Lung (tissue), 12 donors: ENCODE measurements around the gene SLC6A6. TPM values are rescaled to one million over a fixed set of nuclear protein-coding genes. Genes with fewer than 3 reads are reported as not detected.

Experiments
- ATAC-seq: fragments of 200-7000 bp; cut with Tn5 transposase; one replicate; pipeline ENCODE4 v1.9.1; 2020; ENCODE audit warnings: moderate number of reproducible peaks; ENCODE audit not compliant: insufficient read depth, low FRiP score
- DNase-seq, 3 donors: peaks; one replicate each; pipeline ENCODE4 v3.0.0-alpha.2; 2013 to 2017
- H3K27ac ChIP-seq, 2 donors: one replicate each; pipeline ENCODE4 v1.5.1; 2013; ENCODE audit warnings: mild to moderate bottlenecking in 2 of 2, moderate library complexity in 2 of 2, control low read depth in 1 of 2, inconsistent platforms in 1 of 2, low read depth in 1 of 2, low read length in 1 of 2
- H3K27me3 ChIP-seq, 3 donors: one replicate each; pipeline ENCODE4 v1.5.1; 2013; ENCODE audit warnings: low read length in 2 of 3; ENCODE audit not compliant: control insufficient read depth in 3 of 3, insufficient read depth in 3 of 3
- H3K36me3 ChIP-seq, 4 donors: one replicate each; pipeline ENCODE4 v1.5.1; 2013; ENCODE audit warnings: low read length in 4 of 4, mild to moderate bottlenecking in 1 of 4, moderate library complexity in 1 of 4; ENCODE audit not compliant: control insufficient read depth in 4 of 4, insufficient read depth in 4 of 4
- H3K4me1 ChIP-seq, 5 donors: one replicate each; pipeline ENCODE4 v1.5.1; 2013; ENCODE audit warnings: low read length in 5 of 5, mild to moderate bottlenecking in 2 of 5, moderate library complexity in 1 of 5; ENCODE audit not compliant: control insufficient read depth in 5 of 5, insufficient read depth in 5 of 5
- H3K4me3 ChIP-seq: one replicate; pipeline ENCODE4 v1.5.1; 2013; ENCODE audit warnings: mild to moderate bottlenecking, control low read depth, moderate library complexity
- H3K9ac ChIP-seq, 2 donors: one replicate each; pipeline ENCODE4 v1.5.1; 2013; ENCODE audit warnings: low read length in 2 of 2, control low read depth in 1 of 2; ENCODE audit not compliant: insufficient read depth in 1 of 2
- H3K9me3 ChIP-seq, 4 donors: one replicate each; pipeline ENCODE4 v1.5.1; 2013; ENCODE audit warnings: low read length in 3 of 4, mild to moderate bottlenecking in 1 of 4, moderate library complexity in 1 of 4; ENCODE audit not compliant: control insufficient read depth in 4 of 4, insufficient read depth in 3 of 4
- WGBS, 2 donors: extraction: QIAGEN DNeasy Blood & Tissue Kit; methylation state at CpG; one replicate each; pipeline ENCODE4 v1.1.7; 2013; 5-methylcytosine and 5-hydroxymethylcytosine counted together
- polyA plus RNA-seq, 2 donors: library from polyadenylated mRNA; stranded (reverse); fragments of 200-250 nt; gene quantifications; one replicate each; pipeline ENCODE4 v1.2.1, GENCODE V29; 2013
- total RNA-seq, 2 donors: library from RNA; depleted of rRNA in 1 of 2; stranded (reverse); fragments of >200 nt in 1 of 2; gene quantifications; one replicate each; pipeline ENCODE4 v1.2.1, GENCODE V29; 2014 to 2021
- TF ChIP-seq, protein P1 (sequence below): IDR thresholded peaks from 2 replicates; pipeline ENCODE4 v1.5.1; 2012; ENCODE audit warnings: mild to moderate bottlenecking; ENCODE audit errors: control extremely low read depth, extremely low read depth
- donor health status: control.
- donor health status: control.
- donor health status: Bipolar disorder and iron deficiency.
- donor health status: healthy.
- donor health status: DM: yes; HTN: yes; CAD: no.

SLC6A6 gene
- total and polyA plus RNA-seq, 4 donors = 16.1 to 96.3 (median 57.4) TPM

DNA sequence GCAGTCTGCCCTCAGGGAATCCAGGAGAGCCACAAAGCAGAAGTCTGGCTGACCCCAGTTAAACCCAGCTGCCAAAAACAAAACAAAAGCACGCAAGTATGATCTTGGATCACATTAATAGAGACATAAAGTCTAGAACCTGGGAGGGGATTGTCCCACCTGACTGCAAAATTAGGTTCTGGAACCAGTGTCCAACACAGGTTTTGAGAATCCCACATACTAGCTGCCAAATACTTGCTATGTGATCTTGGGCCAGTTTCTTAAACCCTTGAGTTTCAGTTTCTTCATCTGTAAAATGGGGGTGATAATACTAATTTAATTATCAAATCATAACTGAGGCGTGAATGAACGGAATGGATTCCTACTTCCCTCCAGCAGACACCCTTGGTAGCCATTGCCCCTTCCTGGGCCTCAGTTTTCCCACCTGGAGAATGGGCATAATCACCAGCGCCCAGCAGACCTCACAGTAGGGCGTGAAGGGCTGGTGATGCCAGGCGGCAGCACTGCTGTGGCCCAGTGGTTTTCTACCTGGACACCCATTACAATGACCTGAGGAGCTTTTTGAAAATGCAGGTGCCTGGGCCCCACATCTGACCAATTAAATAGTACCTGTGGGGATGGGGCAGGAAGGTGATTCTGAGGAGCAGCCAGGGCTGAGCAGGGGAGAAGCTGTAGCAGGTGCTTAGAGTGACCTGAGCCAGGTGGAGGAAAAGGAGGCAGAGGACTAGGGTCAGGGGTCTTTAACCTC is 105.5 kb downstream of the SLC6A6 start:
- no peaks in the 10 kb centered on the region for H3K27me3 ChIP-seq
- 91 to 96% methylated on average over 6 of the region's 6 CpGs for whole genome bisulfite sequencing, 2 donors
- DNase-seq = peak in 1 of 3 donors; percentile 7
- no peak overlapping the region for H3K9ac ChIP-seq
- peaks cover 0 to 5% (median 2%) of the 10 kb centered on the region in 4 donors for H3K9me3 ChIP-seq
- H3K27ac ChIP-seq = no peak overlapping the region
- TF ChIP-seq, protein P1, sequence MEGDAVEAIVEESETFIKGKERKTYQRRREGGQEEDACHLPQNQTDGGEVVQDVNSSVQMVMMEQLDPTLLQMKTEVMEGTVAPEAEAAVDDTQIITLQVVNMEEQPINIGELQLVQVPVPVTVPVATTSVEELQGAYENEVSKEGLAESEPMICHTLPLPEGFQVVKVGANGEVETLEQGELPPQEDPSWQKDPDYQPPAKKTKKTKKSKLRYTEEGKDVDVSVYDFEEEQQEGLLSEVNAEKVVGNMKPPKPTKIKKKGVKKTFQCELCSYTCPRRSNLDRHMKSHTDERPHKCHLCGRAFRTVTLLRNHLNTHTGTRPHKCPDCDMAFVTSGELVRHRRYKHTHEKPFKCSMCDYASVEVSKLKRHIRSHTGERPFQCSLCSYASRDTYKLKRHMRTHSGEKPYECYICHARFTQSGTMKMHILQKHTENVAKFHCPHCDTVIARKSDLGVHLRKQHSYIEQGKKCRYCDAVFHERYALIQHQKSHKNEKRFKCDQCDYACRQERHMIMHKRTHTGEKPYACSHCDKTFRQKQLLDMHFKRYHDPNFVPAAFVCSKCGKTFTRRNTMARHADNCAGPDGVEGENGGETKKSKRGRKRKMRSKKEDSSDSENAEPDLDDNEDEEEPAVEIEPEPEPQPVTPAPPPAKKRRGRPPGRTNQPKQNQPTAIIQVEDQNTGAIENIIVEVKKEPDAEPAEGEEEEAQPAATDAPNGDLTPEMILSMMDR = no peak
- H3K36me3 ChIP-seq = no peaks in the 10 kb centered on the region
- H3K4me1 ChIP-seq = no peaks in the 10 kb centered on the region
- no peak for ATAC-seq
- H3K4me3 ChIP-seq = no peak overlapping the region

DNA sequence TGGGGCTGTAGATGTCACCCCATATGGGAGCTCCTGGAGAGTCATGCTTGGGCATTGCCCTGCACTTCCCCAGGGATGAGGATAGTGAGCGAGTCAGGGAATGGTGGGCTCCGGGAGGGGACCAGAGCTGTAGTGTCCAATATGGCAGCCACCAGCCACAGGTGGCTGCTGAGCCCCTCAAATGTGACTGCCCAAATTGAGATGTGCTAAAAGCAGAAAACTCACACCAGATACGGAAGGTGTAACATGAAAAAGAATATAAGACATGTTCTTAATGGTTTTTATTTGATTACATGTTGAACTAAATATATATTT is 106.1 kb downstream of the SLC6A6 start:
- ATAC-seq (no peak), DNase-seq (no peak)
- H3K4me3 ChIP-seq = no peak overlapping the region
- H3K27me3 ChIP-seq = no peaks in the 10 kb centered on the region
- WGBS, 2 donors = 46 to 47% methylated on average over 3 of the region's 3 CpGs
- no peak overlapping the region for H3K27ac ChIP-seq
- TF ChIP-seq, protein P1 = no peak
- H3K4me1 ChIP-seq = no peaks in the 10 kb centered on the region
- H3K36me3 ChIP-seq = no peaks in the 10 kb centered on the region
- peaks cover 0 to under 1% (median 0%) of the 10 kb centered on the region in 4 donors for H3K9me3 ChIP-seq
- H3K9ac ChIP-seq = no peak overlapping the region

DNA sequence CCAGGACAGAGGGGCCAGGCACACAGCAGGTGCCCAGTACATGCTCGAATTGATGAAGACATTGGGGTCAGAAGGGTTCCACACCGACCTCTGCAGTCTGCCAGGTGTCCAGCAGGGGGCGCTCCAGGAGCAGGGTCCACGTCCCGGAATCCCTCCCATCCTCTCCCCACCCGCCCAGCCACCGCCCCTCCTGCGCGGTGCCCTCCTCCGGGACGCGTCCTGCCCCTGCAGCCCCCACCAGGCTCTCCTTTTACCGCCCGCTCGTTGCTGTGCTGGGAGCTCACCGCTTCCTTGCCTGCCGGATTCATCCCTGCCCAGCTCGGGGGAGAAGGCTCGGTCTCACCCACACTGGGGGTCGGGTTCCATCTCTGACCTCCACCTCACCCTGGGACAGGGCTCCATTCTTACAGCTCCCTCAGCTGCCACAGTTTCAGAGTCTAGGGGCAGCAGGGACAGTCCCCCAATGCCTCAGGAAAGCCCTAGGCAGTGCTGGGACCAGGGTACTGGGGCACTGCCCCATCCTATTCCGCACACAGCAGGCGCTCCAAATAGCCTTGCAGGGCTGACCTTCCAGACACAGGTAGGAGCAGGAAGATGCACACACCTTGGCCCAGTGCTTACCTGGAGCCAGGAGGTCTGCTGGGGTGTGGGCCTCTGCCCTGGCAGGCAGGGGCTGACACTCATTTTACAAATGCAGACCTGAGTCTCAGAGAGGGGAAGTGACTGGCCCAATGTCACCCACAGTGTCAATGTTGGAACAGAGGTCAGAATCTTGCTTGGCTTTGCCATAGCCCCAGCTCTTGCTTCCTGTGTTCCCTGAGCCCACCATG is 106.8 kb downstream of the SLC6A6 start:
- 28% methylated on average over 22 of the region's 22 CpGs for WGBS, 2 donors
- no peak overlapping the region for H3K4me3 ChIP-seq
- H3K9me3 ChIP-seq = no peaks in the 10 kb centered on the region
- H3K27me3 ChIP-seq = no peaks in the 10 kb centered on the region
- H3K27ac ChIP-seq = no peak overlapping the region
- H3K36me3 ChIP-seq = no peaks in the 10 kb centered on the region
- TF ChIP-seq, protein P1 = peak; percentile 47
- no peaks in the 10 kb centered on the region for H3K4me1 ChIP-seq
- DNase-seq (peak; percentile 34 to 59 (median 41)), ATAC-seq (no peak)
- H3K9ac ChIP-seq = no peak overlapping the region
